Omental fat pad (tissue), 4 donors: ENCODE measurements around the gene SUPT3H. TPM values are rescaled to one million over a fixed set of nuclear protein-coding genes. Genes with fewer than 3 reads are reported as not detected.

Source experiments
- ATAC-seq: fragments of 150-250 bp; one replicate; pipeline ENCODE4 v1.9.1; 2016; ENCODE audit warnings: mild to moderate bottlenecking, moderate library complexity; ENCODE audit not compliant: low FRiP score
- DNase-seq: peaks from one replicate; pipeline ENCODE4 v3.0.0-alpha.2; 2019; ENCODE audit warnings: low spot score
- CTCF ChIP-seq, 3 donors: fragments of 450-650 bp; IDR thresholded peaks; one replicate each; pipeline ENCODE4 v1.5.1; 2016 to 2017; ENCODE audit warnings: antibody characterized with exemption in 3 of 3, mild to moderate bottlenecking in 3 of 3, moderate library complexity in 2 of 3
- total RNA-seq, 4 donors: library from RNA; depleted of rRNA; stranded (reverse); fragments of >200 nt; gene quantifications; one replicate each; pipeline ENCODE4 v1.1.0, GENCODE V29; 2016

Gene SUPT3H
- total RNA-seq, 4 donors from 2014 or later, result 2.2 to 8.4 (median 5.2) TPM

GRCh38 chr6:45421709-45422502 is 44.2 kb upstream of the SUPT3H start:
- ATAC-seq, result peak; percentile 42
- no peak for TF ChIP-seq CTCF (IDR thresholded peaks at IDR 0.05)
- DNase-seq, result no peak

- ATAC-seq (peak; percentile 10), DNase-seq (no peak)
- TF ChIP-seq CTCF (IDR thresholded peaks at IDR 0.05), result no peak
Observed at GRCh38 chr6:45420909-45421708, 43.4 kb upstream of the SUPT3H start.

- DNase-seq, result no peak
- no peak for TF ChIP-seq CTCF (IDR thresholded peaks at IDR 0.05)
- no peak for ATAC-seq
Observed at GRCh38 chr6:45420083-45420908, 42.6 kb upstream of the SUPT3H start.

- no peak for ATAC-seq
- TF ChIP-seq CTCF (IDR thresholded peaks at IDR 0.05), result no peak
- DNase-seq, result no peak
Observed at GRCh38 chr6:45419571-45420082, 41.9 kb upstream of the SUPT3H start.

GRCh38 chr6:45417436-45417835 is 39.7 kb upstream of the SUPT3H start:
- no peak for TF ChIP-seq CTCF (IDR thresholded peaks at IDR 0.05)
- no peak for ATAC-seq
- DNase-seq, result no peak

GRCh38 chr6:45416700-45417099 is 39.0 kb upstream of the SUPT3H start:
- TF ChIP-seq CTCF (IDR thresholded peaks at IDR 0.05), result no peak
- DNase-seq, result no peak
- ATAC-seq, result no peak
